ENCODE results near the gene KCTD3.

- no peak for TF ChIP-seq CTCF (IDR thresholded peaks at IDR 0.05)
- no peak for TF ChIP-seq POLR2A (IDR thresholded peaks at IDR 0.05)
Observed at GRCh38 chr1:215589650-215590435, 22.7 kb downstream of the KCTD3 start.

All from lower leg skin (tissue), 3 donors.